Measurements from ENCODE around the gene CDH16.
A peak's percentile ranks its signal among the peaks of the same experiment; 100 is the strongest.

Gene CDH16

DNA sequence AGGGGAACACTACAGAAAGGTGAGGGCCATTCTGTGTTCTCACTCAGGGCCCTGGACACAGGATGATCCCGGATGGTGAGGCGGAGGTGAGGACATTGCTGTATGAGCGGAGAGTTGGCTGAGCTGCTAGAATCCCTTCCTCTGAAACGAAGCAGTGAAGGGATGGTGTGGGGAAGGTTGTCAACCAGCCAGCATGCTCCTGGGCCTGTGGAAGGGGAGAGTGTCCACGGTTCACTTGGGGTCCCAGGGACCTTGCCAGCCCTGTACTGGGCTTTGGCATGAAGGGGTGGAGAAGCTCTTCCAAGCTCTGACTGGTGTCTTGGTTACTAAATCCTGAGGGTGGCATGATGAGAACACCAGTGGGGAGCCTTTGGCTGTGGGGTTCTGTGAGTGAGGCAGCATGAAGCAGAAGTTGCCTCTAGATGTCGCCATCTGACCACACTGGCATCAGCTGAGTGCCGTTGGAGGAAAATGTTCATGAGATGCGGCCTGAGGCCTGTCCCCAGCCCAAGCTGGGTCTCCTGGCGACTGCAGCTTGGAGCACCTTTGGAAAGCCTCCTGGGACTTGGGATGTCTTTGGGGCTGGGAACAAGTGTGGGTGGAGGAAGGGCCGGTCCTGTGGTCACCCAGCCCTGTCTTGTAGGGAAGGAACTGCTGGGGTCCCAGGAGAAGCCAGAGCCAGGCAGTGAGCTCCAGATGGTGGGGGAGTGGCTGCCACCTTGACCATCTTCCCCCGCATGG lies 23.6 kb downstream of the CDH16 start:
- Histone ChIP-seq H3K4me3 (ENCODE audit: low read depth, low read length) (no peak overlapping the region), H3K9me3 (ENCODE audit: control insufficient read depth, insufficient read depth, low read depth, low read length) (no peaks in the 10 kb centered on the region), H3K4me1 (ENCODE audit: control insufficient read depth, insufficient read depth, low read length) (peaks cover 6% of the 10 kb centered on the region; the same call in 1 of the 2 replicates), H3K36me3 (ENCODE audit: control insufficient read depth in 2 of 2, insufficient read depth in 1 of 2, low read length in 2 of 2) (peaks cover 0 to 4% of the 10 kb centered on the region in 2 experiments; a peak in 2 of 3 replicates), H3K27ac (ENCODE audit: extremely low read depth, low read depth, low read length) (no peak overlapping the region)
- ChIA-PET CTCF (interaction anchor here (0.6 to 17.9 kb wide), 44 partner anchors 9 to 518 kb away, joined by 3 to 268 read pairs (median 5); partner anchors contain the start of genes B3GNT9, CDH16, CES3 and CIAO2B), POLR2A (interaction anchor here (1.2 to 1.3 kb wide), 2 partner anchors 34 to 66 kb away, joined by 3 to 11 read pairs; partner anchors contain the start of gene CES3)
- TF ChIP-seq ZNF155 (tag by site-specific recombination; IDR thresholded peaks at IDR 0.05) (no peak), ZNF394 (tag by site-specific recombination; IDR thresholded peaks at IDR 0.05; ENCODE audit: borderline replicate concordance) (peak; percentile 22; the same call in 1 of the 2 replicates), ZNF341 (tag by site-specific recombination; IDR thresholded peaks at IDR 0.05; ENCODE audit: low read depth) (peak; percentile 35; the same call in 1 of the 2 replicates), ZNF544 (tag by site-specific recombination; IDR thresholded peaks at IDR 0.05) (no peak), ZNF654 (tag by site-specific recombination; IDR thresholded peaks at IDR 0.05; ENCODE audit: low read depth) (peak; percentile 89), ZNF600 (tag by site-specific recombination; IDR thresholded peaks at IDR 0.05) (no peak), SP7 (tag by site-specific recombination; IDR thresholded peaks at IDR 0.05) (no peak), ZNF354C (tag by site-specific recombination; IDR thresholded peaks at IDR 0.05; ENCODE audit: borderline replicate concordance, low read depth) (no peak), ZNF785 (tag by site-specific recombination; IDR thresholded peaks at IDR 0.05) (no peak), ZNF585B (tag by site-specific recombination; IDR thresholded peaks at IDR 0.05) (no peak), ZNF660 (tag by site-specific recombination; IDR thresholded peaks at IDR 0.05) (peak; percentile 85), ZSCAN30 (tag by site-specific recombination; IDR thresholded peaks at IDR 0.05) (peak; percentile 67; the same call in 1 of the 2 replicates), MZF1 (tag by site-specific recombination; IDR thresholded peaks at IDR 0.05; ENCODE audit: borderline replicate concordance) (no peak), ZNF239 (tag by site-specific recombination; IDR thresholded peaks at IDR 0.05) (no peak)
- TF ChIP-seq, protein P1, sequence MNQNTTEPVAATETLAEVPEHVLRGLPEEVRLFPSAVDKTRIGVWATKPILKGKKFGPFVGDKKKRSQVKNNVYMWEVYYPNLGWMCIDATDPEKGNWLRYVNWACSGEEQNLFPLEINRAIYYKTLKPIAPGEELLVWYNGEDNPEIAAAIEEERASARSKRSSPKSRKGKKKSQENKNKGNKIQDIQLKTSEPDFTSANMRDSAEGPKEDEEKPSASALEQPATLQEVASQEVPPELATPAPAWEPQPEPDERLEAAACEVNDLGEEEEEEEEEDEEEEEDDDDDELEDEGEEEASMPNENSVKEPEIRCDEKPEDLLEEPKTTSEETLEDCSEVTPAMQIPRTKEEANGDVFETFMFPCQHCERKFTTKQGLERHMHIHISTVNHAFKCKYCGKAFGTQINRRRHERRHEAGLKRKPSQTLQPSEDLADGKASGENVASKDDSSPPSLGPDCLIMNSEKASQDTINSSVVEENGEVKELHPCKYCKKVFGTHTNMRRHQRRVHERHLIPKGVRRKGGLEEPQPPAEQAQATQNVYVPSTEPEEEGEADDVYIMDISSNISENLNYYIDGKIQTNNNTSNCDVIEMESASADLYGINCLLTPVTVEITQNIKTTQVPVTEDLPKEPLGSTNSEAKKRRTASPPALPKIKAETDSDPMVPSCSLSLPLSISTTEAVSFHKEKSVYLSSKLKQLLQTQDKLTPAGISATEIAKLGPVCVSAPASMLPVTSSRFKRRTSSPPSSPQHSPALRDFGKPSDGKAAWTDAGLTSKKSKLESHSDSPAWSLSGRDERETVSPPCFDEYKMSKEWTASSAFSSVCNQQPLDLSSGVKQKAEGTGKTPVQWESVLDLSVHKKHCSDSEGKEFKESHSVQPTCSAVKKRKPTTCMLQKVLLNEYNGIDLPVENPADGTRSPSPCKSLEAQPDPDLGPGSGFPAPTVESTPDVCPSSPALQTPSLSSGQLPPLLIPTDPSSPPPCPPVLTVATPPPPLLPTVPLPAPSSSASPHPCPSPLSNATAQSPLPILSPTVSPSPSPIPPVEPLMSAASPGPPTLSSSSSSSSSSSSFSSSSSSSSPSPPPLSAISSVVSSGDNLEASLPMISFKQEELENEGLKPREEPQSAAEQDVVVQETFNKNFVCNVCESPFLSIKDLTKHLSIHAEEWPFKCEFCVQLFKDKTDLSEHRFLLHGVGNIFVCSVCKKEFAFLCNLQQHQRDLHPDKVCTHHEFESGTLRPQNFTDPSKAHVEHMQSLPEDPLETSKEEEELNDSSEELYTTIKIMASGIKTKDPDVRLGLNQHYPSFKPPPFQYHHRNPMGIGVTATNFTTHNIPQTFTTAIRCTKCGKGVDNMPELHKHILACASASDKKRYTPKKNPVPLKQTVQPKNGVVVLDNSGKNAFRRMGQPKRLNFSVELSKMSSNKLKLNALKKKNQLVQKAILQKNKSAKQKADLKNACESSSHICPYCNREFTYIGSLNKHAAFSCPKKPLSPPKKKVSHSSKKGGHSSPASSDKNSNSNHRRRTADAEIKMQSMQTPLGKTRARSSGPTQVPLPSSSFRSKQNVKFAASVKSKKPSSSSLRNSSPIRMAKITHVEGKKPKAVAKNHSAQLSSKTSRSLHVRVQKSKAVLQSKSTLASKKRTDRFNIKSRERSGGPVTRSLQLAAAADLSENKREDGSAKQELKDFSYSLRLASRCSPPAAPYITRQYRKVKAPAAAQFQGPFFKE (tag by site-specific recombination; IDR thresholded peaks at IDR 0.05; ENCODE audit: borderline replicate concordance): no peak
- TF ChIP-seq, protein P2, sequence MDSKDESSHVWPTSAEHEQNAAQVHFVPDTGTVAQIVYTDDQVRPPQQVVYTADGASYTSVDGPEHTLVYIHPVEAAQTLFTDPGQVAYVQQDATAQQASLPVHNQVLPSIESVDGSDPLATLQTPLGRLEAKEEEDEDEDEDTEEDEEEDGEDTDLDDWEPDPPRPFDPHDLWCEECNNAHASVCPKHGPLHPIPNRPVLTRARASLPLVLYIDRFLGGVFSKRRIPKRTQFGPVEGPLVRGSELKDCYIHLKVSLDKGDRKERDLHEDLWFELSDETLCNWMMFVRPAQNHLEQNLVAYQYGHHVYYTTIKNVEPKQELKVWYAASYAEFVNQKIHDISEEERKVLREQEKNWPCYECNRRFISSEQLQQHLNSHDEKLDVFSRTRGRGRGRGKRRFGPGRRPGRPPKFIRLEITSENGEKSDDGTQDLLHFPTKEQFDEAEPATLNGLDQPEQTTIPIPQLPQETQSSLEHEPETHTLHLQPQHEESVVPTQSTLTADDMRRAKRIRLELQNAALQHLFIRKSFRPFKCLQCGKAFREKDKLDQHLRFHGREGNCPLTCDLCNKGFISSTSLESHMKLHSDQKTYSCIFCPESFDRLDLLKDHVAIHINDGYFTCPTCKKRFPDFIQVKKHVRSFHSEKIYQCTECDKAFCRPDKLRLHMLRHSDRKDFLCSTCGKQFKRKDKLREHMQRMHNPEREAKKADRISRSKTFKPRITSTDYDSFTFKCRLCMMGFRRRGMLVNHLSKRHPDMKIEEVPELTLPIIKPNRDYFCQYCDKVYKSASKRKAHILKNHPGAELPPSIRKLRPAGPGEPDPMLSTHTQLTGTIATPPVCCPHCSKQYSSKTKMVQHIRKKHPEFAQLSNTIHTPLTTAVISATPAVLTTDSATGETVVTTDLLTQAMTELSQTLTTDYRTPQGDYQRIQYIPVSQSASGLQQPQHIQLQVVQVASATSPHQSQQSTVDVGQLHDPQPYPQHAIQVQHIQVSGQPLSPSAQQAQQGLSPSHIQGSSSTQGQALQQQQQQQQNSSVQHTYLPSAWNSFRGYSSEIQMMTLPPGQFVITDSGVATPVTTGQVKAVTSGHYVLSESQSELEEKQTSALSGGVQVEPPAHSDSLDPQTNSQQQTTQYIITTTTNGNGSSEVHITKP (tag by site-specific recombination; IDR thresholded peaks at IDR 0.05): no peak
- TF ChIP-seq, protein P3, sequence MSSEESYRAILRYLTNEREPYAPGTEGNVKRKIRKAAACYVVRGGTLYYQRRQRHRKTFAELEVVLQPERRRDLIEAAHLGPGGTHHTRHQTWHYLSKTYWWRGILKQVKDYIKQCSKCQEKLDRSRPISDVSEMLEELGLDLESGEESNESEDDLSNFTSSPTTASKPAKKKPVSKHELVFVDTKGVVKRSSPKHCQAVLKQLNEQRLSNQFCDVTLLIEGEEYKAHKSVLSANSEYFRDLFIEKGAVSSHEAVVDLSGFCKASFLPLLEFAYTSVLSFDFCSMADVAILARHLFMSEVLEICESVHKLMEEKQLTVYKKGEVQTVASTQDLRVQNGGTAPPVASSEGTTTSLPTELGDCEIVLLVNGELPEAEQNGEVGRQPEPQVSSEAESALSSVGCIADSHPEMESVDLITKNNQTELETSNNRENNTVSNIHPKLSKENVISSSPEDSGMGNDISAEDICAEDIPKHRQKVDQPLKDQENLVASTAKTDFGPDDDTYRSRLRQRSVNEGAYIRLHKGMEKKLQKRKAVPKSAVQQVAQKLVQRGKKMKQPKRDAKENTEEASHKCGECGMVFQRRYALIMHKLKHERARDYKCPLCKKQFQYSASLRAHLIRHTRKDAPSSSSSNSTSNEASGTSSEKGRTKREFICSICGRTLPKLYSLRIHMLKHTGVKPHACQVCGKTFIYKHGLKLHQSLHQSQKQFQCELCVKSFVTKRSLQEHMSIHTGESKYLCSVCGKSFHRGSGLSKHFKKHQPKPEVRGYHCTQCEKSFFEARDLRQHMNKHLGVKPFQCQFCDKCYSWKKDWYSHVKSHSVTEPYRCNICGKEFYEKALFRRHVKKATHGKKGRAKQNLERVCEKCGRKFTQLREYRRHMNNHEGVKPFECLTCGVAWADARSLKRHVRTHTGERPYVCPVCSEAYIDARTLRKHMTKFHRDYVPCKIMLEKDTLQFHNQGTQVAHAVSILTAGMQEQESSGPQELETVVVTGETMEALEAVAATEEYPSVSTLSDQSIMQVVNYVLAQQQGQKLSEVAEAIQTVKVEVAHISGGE (tag by site-specific recombination; conservative IDR thresholded peaks at IDR 0.05; ENCODE audit: low read depth): no peak
- TF ChIP-seq, protein P4, sequence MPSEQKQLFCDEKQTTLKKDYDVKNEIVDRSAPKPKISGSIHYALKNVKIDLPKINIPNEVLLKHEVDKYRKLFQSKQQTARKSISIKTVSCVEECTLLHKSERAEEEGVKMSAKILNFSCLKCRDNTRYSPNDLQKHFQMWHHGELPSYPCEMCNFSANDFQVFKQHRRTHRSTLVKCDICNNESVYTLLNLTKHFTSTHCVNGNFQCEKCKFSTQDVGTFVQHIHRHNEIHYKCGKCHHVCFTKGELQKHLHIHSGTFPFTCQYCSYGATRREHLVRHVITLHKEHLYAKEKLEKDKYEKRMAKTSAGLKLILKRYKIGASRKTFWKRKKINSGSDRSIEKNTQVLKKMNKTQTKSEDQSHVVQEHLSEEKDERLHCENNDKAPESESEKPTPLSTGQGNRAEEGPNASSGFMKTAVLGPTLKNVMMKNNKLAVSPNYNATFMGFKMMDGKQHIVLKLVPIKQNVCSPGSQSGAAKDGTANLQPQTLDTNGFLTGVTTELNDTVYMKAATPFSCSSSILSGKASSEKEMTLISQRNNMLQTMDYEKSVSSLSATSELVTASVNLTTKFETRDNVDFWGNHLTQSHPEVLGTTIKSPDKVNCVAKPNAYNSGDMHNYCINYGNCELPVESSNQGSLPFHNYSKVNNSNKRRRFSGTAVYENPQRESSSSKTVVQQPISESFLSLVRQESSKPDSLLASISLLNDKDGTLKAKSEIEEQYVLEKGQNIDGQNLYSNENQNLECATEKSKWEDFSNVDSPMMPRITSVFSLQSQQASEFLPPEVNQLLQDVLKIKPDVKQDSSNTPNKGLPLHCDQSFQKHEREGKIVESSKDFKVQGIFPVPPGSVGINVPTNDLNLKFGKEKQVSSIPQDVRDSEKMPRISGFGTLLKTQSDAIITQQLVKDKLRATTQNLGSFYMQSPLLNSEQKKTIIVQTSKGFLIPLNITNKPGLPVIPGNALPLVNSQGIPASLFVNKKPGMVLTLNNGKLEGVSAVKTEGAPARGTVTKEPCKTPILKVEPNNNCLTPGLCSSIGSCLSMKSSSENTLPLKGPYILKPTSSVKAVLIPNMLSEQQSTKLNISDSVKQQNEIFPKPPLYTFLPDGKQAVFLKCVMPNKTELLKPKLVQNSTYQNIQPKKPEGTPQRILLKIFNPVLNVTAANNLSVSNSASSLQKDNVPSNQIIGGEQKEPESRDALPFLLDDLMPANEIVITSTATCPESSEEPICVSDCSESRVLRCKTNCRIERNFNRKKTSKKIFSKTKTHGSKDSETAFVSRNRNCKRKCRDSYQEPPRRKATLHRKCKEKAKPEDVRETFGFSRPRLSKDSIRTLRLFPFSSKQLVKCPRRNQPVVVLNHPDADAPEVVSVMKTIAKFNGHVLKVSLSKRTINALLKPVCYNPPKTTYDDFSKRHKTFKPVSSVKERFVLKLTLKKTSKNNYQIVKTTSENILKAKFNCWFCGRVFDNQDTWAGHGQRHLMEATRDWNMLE (tag by site-specific recombination; conservative IDR thresholded peaks at IDR 0.05; ENCODE audit: low read depth): no peak

Data from HEK293 (cell line).